Measurements from ENCODE around the gene SULT1A3.

GRCh38 chr16:30155188-30155587 is 43.9 kb upstream of the SULT1A3 start:
- no peak for TF ChIP-seq PAX5 (IDR thresholded peaks at IDR 0.05; ENCODE audit: insufficient read depth, low read length, severe bottlenecking)
- TF ChIP-seq POLR2A (IDR thresholded peaks at IDR 0.05; ENCODE audit: low read depth, low read length), result no peak
- TF ChIP-seq POLR2AphosphoS5 (IDR thresholded peaks at IDR 0.05; ENCODE audit: low read depth, low read length), result no peak

Measured in GM12891 (cell line).